Endodermal cell (in vitro differentiated cells): Measurements from ENCODE around the gene KCNQ1. TPM values are rescaled to one million over a fixed set of nuclear protein-coding genes. Genes with fewer than 3 reads are reported as not detected.

Experiments used
- DNase-seq: peaks from one replicate; pipeline ENCODE4 v3.0.0-alpha.2; 2017
- H3K27ac ChIP-seq: 2 replicates; pipeline ENCODE4 v1.5.1; 2013; ENCODE audit warnings: mild to moderate bottlenecking, low read depth, low read length, moderate library complexity
- H3K27me3 ChIP-seq: 2 replicates; pipeline ENCODE4 v1.6.1; 2013; ENCODE audit warnings: mild to moderate bottlenecking, low read length, moderate library complexity; ENCODE audit not compliant: insufficient read depth, control insufficient read depth, poor library complexity, severe bottlenecking
- H3K36me3 ChIP-seq: 2 replicates; pipeline ENCODE4 v1.7.0; 2013; ENCODE audit warnings: mild to moderate bottlenecking, low read length, moderate library complexity; ENCODE audit not compliant: control insufficient read depth, insufficient read depth
- H3K4me1 ChIP-seq: one replicate; pipeline ENCODE4 v1.7.0; 2013; ENCODE audit warnings: low read length; ENCODE audit not compliant: control insufficient read depth, insufficient read depth
- H3K4me3 ChIP-seq: 2 replicates; pipeline ENCODE4 v1.5.1; 2013; ENCODE audit warnings: mild to moderate bottlenecking, low read length, moderate library complexity
- H3K9ac ChIP-seq: 2 replicates; pipeline ENCODE4 v1.6.1; 2013; ENCODE audit warnings: mild to moderate bottlenecking, low read length, moderate library complexity; ENCODE audit not compliant: poor library complexity, severe bottlenecking; ENCODE audit errors: extremely low read depth
- H3K9me3 ChIP-seq: 2 replicates; pipeline ENCODE4 v1.6.1; 2013; ENCODE audit warnings: mild to moderate bottlenecking, low read length, moderate library complexity; ENCODE audit not compliant: control insufficient read depth
- H3K27ac Mint-ChIP-seq: 2 replicates; pipeline ENCODE4 v1.8.0; 2020; ENCODE audit warnings: mixed read lengths
- H3K27me3 Mint-ChIP-seq: 2 replicates; pipeline ENCODE4 v1.8.0; 2021; ENCODE audit warnings: mild to moderate bottlenecking, mixed read lengths; ENCODE audit not compliant: insufficient read depth
- H3K36me3 Mint-ChIP-seq: 2 replicates; pipeline ENCODE4 v1.8.0; 2020; ENCODE audit warnings: low read depth, mixed read lengths
- H3K4me1 Mint-ChIP-seq: 2 replicates; pipeline ENCODE4 v1.8.0; 2020; ENCODE audit warnings: mixed read lengths
- H3K4me3 Mint-ChIP-seq: 2 replicates; pipeline ENCODE4 v1.8.0; 2020; ENCODE audit warnings: mild to moderate bottlenecking, moderate library complexity, mixed read lengths
- H3K9me3 Mint-ChIP-seq: 2 replicates; pipeline ENCODE4 v1.8.0; 2020; ENCODE audit warnings: mild to moderate bottlenecking, mixed read lengths
- CTCF ChIP-seq: fragments of 200-600 bp; sonication (generic); conservative IDR thresholded peaks from 2 replicates; pipeline ENCODE4 v1.5.0; 2021; ENCODE audit warnings: antibody characterized with exemption, mild to moderate bottlenecking
- WGBS, 2 experiments: methylation state at CpG; one replicate each; pipeline versions ENCODE4 v1.1.5 to v1.1.7; 2013; ENCODE audit warnings: missing lambda C conversion rate in 2 of 2, mixed read lengths in 1 of 2; ENCODE audit not compliant: insufficient coverage in 1 of 2, insufficient read length in 1 of 2; 5-methylcytosine and 5-hydroxymethylcytosine counted together
- total RNA-seq, 2 donors: library from RNA; stranded (reverse); fragmentation: NEBNext Ultra II Directional in 1 of 2; extraction: Animal tissue kit (Norgen Biotek cat#: 25700) in 1 of 2; gene quantifications; 2 replicates in 1 of 2; 3 replicates in 1 of 2; pipeline ENCODE4 v1.2.1, GENCODE V29; 2021

KCNQ1 gene
- total RNA-seq, 2 donors from 2014 or later = 1.8 to 3.5 TPM

GRCh38 chr11:2827256-2827655, 382.4 kb downstream of the KCNQ1 start:
- H3K4me1 Mint-ChIP-seq = no peaks in the 10 kb centered on the region
- no peaks in the 10 kb centered on the region for H3K4me1 ChIP-seq
- no peak overlapping the region for H3K27ac ChIP-seq
- no peak overlapping the region for H3K27ac Mint-ChIP-seq
- H3K27me3 ChIP-seq = no peaks in the 10 kb centered on the region
- H3K4me3 ChIP-seq = no peak overlapping the region
- peaks cover 70% of the 10 kb centered on the region for H3K27me3 Mint-ChIP-seq
- TF ChIP-seq CTCF = no peak
- H3K36me3 ChIP-seq = no peaks in the 10 kb centered on the region
- peaks cover 27% of the 10 kb centered on the region for H3K9me3 ChIP-seq
- no peak for DNase-seq
- H3K9me3 Mint-ChIP-seq = peaks cover 38% of the 10 kb centered on the region
- no peak overlapping the region for H3K9ac ChIP-seq
- 71 to 87% methylated on average over 4 to 12 of the region's 12 CpGs for WGBS, 2 experiments
- no peaks in the 10 kb centered on the region for H3K36me3 Mint-ChIP-seq
- H3K4me3 Mint-ChIP-seq = no peak overlapping the region

- no peaks in the 10 kb centered on the region for H3K36me3 ChIP-seq
- H3K4me3 ChIP-seq = no peak overlapping the region
- WGBS, 2 experiments = 96 to 98% methylated on average over 9 to 10 of the region's 10 CpGs
- H3K4me1 ChIP-seq = no peaks in the 10 kb centered on the region
- Mint-ChIP-seq H3K27me3 (peaks cover 65% of the 10 kb centered on the region), H3K9me3 (peaks cover 32% of the 10 kb centered on the region), H3K27ac (no peak overlapping the region), H3K4me3 (no peak overlapping the region), H3K36me3 (no peaks in the 10 kb centered on the region), H3K4me1 (no peaks in the 10 kb centered on the region)
- H3K9ac ChIP-seq = no peak overlapping the region
- DNase-seq = no peak
- no peaks in the 10 kb centered on the region for H3K27me3 ChIP-seq
- TF ChIP-seq CTCF = no peak
- H3K27ac ChIP-seq = no peak overlapping the region
- H3K9me3 ChIP-seq = peaks cover 21% of the 10 kb centered on the region
These were observed 383.0 kb downstream of the KCNQ1 start for GRCh38 chr11:2827792-2828191.

- no peak overlapping the region for H3K4me3 Mint-ChIP-seq
- H3K9me3 Mint-ChIP-seq = peaks cover 22% of the 10 kb centered on the region
- H3K9me3 ChIP-seq = peaks cover 18% of the 10 kb centered on the region
- no peak overlapping the region for H3K9ac ChIP-seq
- H3K27ac Mint-ChIP-seq = no peak overlapping the region
- H3K36me3 ChIP-seq = no peaks in the 10 kb centered on the region
- H3K27ac ChIP-seq = no peak overlapping the region
- no peak overlapping the region for H3K4me3 ChIP-seq
- no peak for TF ChIP-seq CTCF
- no peaks in the 10 kb centered on the region for H3K36me3 Mint-ChIP-seq
- DNase-seq = no peak
- no peaks in the 10 kb centered on the region for H3K4me1 Mint-ChIP-seq
- no peaks in the 10 kb centered on the region for H3K27me3 ChIP-seq
- peaks cover 55% of the 10 kb centered on the region for H3K27me3 Mint-ChIP-seq
- no peaks in the 10 kb centered on the region for H3K4me1 ChIP-seq
- 93 to 100% methylated on average over 2 to 4 of the region's 4 CpGs for WGBS, 2 experiments
These were observed 383.9 kb downstream of the KCNQ1 start for GRCh38 chr11:2828585-2829330.
